ENCODE data around the gene GBE1.

GBE1 gene

GRCh38 chr3:81470524-81471278 is 290.7 kb downstream of the GBE1 start:
- no peak for DNase-seq (ENCODE audit: low read depth, low spot score)

- DNase-seq (ENCODE audit: low read depth, low spot score), result no peak
These were observed 293.1 kb downstream of the GBE1 start for GRCh38 chr3:81468391-81468790.

DNA sequence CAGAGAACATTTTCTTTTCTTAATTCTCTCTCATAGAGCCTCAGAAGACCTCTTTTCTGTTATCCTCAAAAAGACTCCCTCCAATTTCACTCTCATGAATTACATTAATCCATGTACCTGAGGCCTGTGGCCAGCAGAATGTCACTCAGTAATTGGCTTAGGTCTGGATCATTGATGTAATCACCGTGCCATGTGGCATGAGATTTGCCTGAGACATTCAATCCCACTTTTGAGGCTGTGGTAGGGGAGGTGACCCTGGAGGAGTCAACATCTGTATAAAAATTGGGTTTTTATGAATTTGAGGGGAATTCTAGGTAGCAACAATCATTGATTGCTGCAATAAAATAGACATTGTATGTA is 295.3 kb downstream of the GBE1 start:
- no peak for DNase-seq (ENCODE audit: low read depth, low spot score)

GRCh38 chr3:81465510-81466200 is 295.8 kb downstream of the GBE1 start:
- peak; percentile 38 for DNase-seq (ENCODE audit: low read depth, low spot score)

- DNase-seq (ENCODE audit: low read depth, low spot score), result no peak
These were observed 297.7 kb downstream of the GBE1 start for GRCh38 chr3:81463781-81464180.

- peak; percentile 62 for DNase-seq (ENCODE audit: low read depth, low spot score)
These were observed 298.5 kb downstream of the GBE1 start for GRCh38 chr3:81462921-81463320.

DNA sequence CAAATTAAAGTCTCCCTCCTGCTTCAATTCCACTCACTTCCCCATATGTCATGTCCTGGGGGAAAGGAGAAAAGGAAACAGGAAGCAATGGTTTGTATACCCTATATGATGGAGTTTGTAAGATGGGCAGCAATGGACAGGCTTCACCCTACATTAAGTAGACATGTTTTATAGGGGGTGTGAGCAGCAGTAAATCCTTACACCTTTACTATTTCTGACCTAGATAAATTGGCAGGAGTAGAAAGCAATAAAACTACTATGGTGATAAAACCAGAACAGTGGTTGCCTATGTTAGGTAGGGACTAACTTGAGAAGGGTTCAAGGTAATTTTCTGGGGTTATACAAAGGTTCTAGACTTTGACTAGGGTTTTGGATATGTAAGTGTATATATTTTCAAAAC is 301.7 kb downstream of the GBE1 start:
- no peak for DNase-seq (ENCODE audit: low read depth, low spot score)

- DNase-seq (ENCODE audit: low read depth, low spot score), result no peak
These were observed 309.0 kb downstream of the GBE1 start for GRCh38 chr3:81452418-81452817.

DNA sequence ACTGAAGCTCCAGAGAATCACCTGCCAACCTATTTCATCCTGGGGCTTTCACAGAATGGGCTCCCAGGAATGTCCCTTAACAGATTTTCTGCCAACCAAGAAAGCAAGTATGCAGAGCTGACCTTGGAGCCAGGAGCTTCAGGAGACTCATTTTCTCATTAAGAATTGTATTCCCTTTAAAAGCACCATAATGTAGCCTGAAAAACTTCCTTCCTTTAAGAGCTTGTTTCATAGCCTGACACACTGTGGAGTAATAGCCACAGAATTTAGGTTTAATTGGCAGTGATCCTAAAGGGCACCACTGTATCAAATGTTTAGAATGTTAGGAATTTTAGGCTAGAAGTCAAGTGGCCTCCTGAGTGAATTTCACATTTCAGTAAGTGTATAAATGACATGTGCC is 309.8 kb downstream of the GBE1 start:
- peak; percentile 64 for DNase-seq (ENCODE audit: low read depth, low spot score)

DNA sequence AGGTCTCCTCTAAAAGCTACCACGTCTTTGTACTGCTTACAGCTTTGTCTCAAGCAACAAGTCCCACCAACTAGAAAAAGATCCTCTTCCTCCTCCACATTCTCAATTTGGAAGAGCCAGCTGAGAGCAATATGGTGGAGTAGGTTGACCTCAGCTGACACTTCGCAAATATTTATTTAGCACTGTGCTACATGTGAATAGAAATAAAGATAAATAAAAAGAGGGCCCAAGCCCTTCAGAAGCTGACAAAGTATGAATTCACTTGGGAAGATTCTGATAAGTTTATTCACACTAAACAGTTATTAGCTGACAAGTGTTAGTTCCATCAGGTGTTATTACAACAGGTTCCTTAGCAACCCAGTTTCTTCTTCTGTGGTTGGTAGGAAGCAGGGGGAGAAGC is 310.3 kb downstream of the GBE1 start:
- DNase-seq (ENCODE audit: low read depth, low spot score), result no peak

DNA sequence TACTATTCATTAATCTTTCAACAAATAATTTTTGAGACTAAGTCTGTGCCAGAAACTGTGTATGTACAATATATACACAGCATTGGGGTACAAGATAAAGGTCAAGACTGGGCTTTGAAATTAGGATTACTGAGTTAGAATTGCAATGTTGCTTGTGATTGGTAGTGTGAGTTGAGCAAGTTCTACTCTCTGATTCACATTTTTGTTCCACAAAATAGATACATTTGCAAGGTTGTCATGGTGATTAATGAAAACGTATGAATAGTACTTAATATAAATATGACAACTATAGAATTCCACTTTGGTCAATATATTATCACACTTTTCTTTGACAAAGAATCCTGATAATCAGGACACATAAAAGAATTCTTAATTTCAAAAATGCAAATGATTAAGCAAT is 314.6 kb downstream of the GBE1 start:
- DNase-seq (ENCODE audit: low read depth, low spot score), result no peak

DNA sequence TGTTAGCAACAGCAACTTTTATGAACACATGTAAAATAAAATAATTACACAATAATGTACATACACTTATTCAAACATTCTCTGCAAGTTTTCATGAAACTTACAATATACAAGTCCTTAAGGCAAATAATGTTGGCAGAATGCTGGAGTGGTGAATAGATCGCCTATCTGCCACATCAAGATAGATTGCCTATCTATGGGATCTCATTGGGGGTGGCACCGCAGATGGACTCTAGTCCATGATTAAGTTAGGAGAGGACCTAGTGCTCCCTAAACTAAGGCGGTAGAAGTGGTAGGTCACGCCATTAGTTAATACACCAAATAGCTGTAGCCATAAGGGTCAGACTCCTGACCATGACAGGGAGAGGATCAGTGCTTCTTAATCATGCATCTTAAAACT is 315.7 kb downstream of the GBE1 start:
- DNase-seq (ENCODE audit: low read depth, low spot score), result no peak

- DNase-seq (ENCODE audit: low read depth, low spot score), result no peak
These were observed 316.5 kb downstream of the GBE1 start for GRCh38 chr3:81444817-81445460.

DNA sequence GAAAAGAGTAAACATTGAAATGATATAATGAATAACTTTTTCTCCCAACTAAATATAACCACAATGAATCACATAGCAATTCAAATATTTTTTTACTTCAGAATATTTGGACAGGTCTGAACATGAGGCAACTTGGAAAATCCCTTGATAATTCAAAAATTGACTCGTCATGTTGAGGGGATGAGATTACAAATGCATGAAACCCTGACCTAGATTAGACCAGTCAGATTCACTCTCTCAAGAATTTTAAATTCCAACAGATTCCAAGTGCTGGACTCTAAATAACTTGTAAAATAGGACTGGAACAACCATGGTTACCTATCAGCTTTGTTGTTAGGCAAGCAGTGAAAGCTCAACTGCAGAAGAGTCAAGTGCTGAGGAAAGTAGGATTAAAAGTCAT is 317.5 kb downstream of the GBE1 start:
- peak; percentile 52 for DNase-seq (ENCODE audit: low read depth, low spot score)

- DNase-seq (ENCODE audit: low read depth, low spot score), result no peak
These were observed 318.0 kb downstream of the GBE1 start for GRCh38 chr3:81443457-81443782.

- no peak for DNase-seq (ENCODE audit: low read depth, low spot score)
These were observed 318.5 kb downstream of the GBE1 start for GRCh38 chr3:81442758-81443456.

- no peak for DNase-seq (ENCODE audit: low read depth, low spot score)
These were observed 320.8 kb downstream of the GBE1 start for GRCh38 chr3:81440661-81441060.

Data from astrocyte of the hippocampus (primary cell).